Neuron (in vitro differentiated cells): Measurements from ENCODE around the gene COX14.
A peak's percentile ranks its signal among the peaks of the same experiment; 100 is the strongest.
"Not testable (repeated sequence)": the region's sequence is repeated elsewhere in the genome, so short reads cannot be mapped to it uniquely, and the experiment has no call there.

ENCODE experiments used
- H2AFZ ChIP-seq: one replicate; pipeline ENCODE4 v1.6.1; 2013; ENCODE audit warnings: low read depth, mild to moderate bottlenecking, inconsistent platforms, low read length, moderate library complexity
- H3K27me3 ChIP-seq: one replicate; pipeline ENCODE4 v1.6.1; 2013; ENCODE audit warnings: low read length; ENCODE audit not compliant: insufficient read depth
- H3K36me3 ChIP-seq: one replicate; pipeline ENCODE4 v1.6.1; 2013; ENCODE audit warnings: low read length; ENCODE audit not compliant: insufficient read depth
- H3K4me1 ChIP-seq: one replicate; pipeline ENCODE4 v1.6.1; 2013; ENCODE audit warnings: low read length; ENCODE audit not compliant: insufficient read depth
- H3K4me3 ChIP-seq: 2 replicates; pipeline ENCODE4 v1.5.1; 2013; ENCODE audit warnings: mild to moderate bottlenecking, low read length, moderate library complexity
- H3K9me3 ChIP-seq: one replicate; pipeline ENCODE4 v1.6.1; 2013; ENCODE audit warnings: low read length

Gene COX14

GRCh38 chr12:50077099-50077498 is 34.9 kb upstream of the COX14 start:
- Histone ChIP-seq H3K4me1 (peaks cover 17% of the 10 kb centered on the region), H3K27me3 (no peaks in the 10 kb centered on the region), H2AFZ (no peak overlapping the region), H3K4me3 (no peak overlapping the region), H3K36me3 (no peaks in the 10 kb centered on the region), H3K9me3 (no peaks in the 10 kb centered on the region)

- Histone ChIP-seq H3K4me1 (peaks cover 18% of the 10 kb centered on the region), H3K27me3 (no peaks in the 10 kb centered on the region), H3K9me3 (no peaks in the 10 kb centered on the region), H3K4me3 (no peak overlapping the region), H2AFZ (no peak overlapping the region), H3K36me3 (no peaks in the 10 kb centered on the region)
Observed at GRCh38 chr12:50078281-50078680, 33.8 kb upstream of the COX14 start.

GRCh38 chr12:50079771-50080170 is 32.3 kb upstream of the COX14 start:
- H3K36me3 ChIP-seq = no peaks in the 10 kb centered on the region
- H2AFZ ChIP-seq = no peak overlapping the region
- H3K27me3 ChIP-seq = no peaks in the 10 kb centered on the region
- no peaks in the 10 kb centered on the region for H3K9me3 ChIP-seq
- H3K4me3 ChIP-seq = no peak overlapping the region
- peaks cover 23% of the 10 kb centered on the region for H3K4me1 ChIP-seq

- no peak overlapping the region for H2AFZ ChIP-seq
- H3K4me1 ChIP-seq = peaks cover 26% of the 10 kb centered on the region
- no peak overlapping the region for H3K4me3 ChIP-seq
Observed at GRCh38 chr12:50081096-50081808, 30.8 kb upstream of the COX14 start.

GRCh38 chr12:50082644-50083043 is 29.4 kb upstream of the COX14 start:
- Histone ChIP-seq H3K36me3 (peaks cover 18% of the 10 kb centered on the region), H3K27me3 (no peaks in the 10 kb centered on the region), H3K4me3 (no peak overlapping the region), H2AFZ (no peak overlapping the region), H3K9me3 (no peaks in the 10 kb centered on the region), H3K4me1 (peaks cover 35% of the 10 kb centered on the region)

More at GRCh38 chr12:50081096-50081808, 30.8 kb upstream of the COX14 start:
- no peaks in the 10 kb centered on the region for H3K9me3 ChIP-seq
- H3K27me3 ChIP-seq = no peaks in the 10 kb centered on the region
- peaks cover 5% of the 10 kb centered on the region for H3K36me3 ChIP-seq

GRCh38 chr12:50083301-50083700 is 28.7 kb upstream of the COX14 start:
- Histone ChIP-seq H2AFZ (no peak overlapping the region), H3K9me3 (no peaks in the 10 kb centered on the region), H3K27me3 (no peaks in the 10 kb centered on the region), H3K4me1 (peaks cover 35% of the 10 kb centered on the region), H3K4me3 (no peak overlapping the region), H3K36me3 (peaks cover 24% of the 10 kb centered on the region)

- H3K4me1 ChIP-seq = peaks cover 35% of the 10 kb centered on the region
- H3K9me3 ChIP-seq, H3K27me3 ChIP-seq: not testable (repeated sequence)
- peak overlapping the region; percentile 64 for H2AFZ ChIP-seq
- peak overlapping the region; percentile 96 for H3K4me3 ChIP-seq
- H3K36me3 ChIP-seq = peaks cover 35% of the 10 kb centered on the region
Observed at GRCh38 chr12:50084409-50084774, 27.6 kb upstream of the COX14 start.

- Histone ChIP-seq H3K4me3 (peak within 1 kb of the TSS; percentile 96), H3K36me3 (peaks cover 41% of the 10 kb centered on the region), H2AFZ (peak within 1 kb of the TSS; percentile 64), H3K4me1 (peaks cover 35% of the 10 kb centered on the region), H3K9me3 (no peaks in the 10 kb centered on the region), H3K27me3 (no peaks in the 10 kb centered on the region)
Observed at GRCh38 chr12:50084775-50085614, 27.0 kb upstream of the COX14 start, which contains the start of gene SMARCD1. Gene SMARCD1, plus strand, starts transcription at chr12:50085342. Its CDS starts 28 bp downstream, at chr12:50085370.

- Histone ChIP-seq H3K36me3 (peaks cover 46% of the 10 kb centered on the region), H3K9me3 (no peaks in the 10 kb centered on the region), H3K4me1 (peaks cover 35% of the 10 kb centered on the region), H3K4me3 (peak overlapping the region; percentile 96), H3K27me3 (no peaks in the 10 kb centered on the region), H2AFZ (no peak overlapping the region)
Observed at GRCh38 chr12:50085615-50086072, 26.4 kb upstream of the COX14 start.

GRCh38 chr12:50086148-50086547 is 25.9 kb upstream of the COX14 start:
- Histone ChIP-seq H3K4me3 (peak overlapping the region; percentile 96), H2AFZ (no peak overlapping the region), H3K4me1 (peaks cover 35% of the 10 kb centered on the region), H3K27me3 (no peaks in the 10 kb centered on the region), H3K36me3 (peaks cover 46% of the 10 kb centered on the region), H3K9me3 (no peaks in the 10 kb centered on the region)

GRCh38 chr12:50087151-50087550 is 24.9 kb upstream of the COX14 start:
- no peaks in the 10 kb centered on the region for H3K9me3 ChIP-seq
- no peaks in the 10 kb centered on the region for H3K27me3 ChIP-seq
- no peak overlapping the region for H2AFZ ChIP-seq
- H3K4me3 ChIP-seq = no peak overlapping the region
- H3K36me3 ChIP-seq = peaks cover 51% of the 10 kb centered on the region
- H3K4me1 ChIP-seq = peaks cover 30% of the 10 kb centered on the region

GRCh38 chr12:50087995-50088394 is 24.0 kb upstream of the COX14 start:
- Histone ChIP-seq H3K9me3 (no peaks in the 10 kb centered on the region), H3K27me3 (no peaks in the 10 kb centered on the region), H3K4me3 (no peak overlapping the region), H3K4me1 (peaks cover 22% of the 10 kb centered on the region), H3K36me3 (peaks cover 58% of the 10 kb centered on the region), H2AFZ (no peak overlapping the region)

GRCh38 chr12:50088577-50089335 is 23.3 kb upstream of the COX14 start:
- H3K4me3 ChIP-seq = no peak overlapping the region

More at GRCh38 chr12:50088577-50089335, 23.3 kb upstream of the COX14 start:
- H3K27me3 ChIP-seq = no peaks in the 10 kb centered on the region
- no peaks in the 10 kb centered on the region for H3K9me3 ChIP-seq
- H3K36me3 ChIP-seq = peaks cover 65% of the 10 kb centered on the region
- no peak overlapping the region for H2AFZ ChIP-seq
- peaks cover 22% of the 10 kb centered on the region for H3K4me1 ChIP-seq
